Choroid plexus epithelial cell (primary cell): ENCODE measurements around the gene ENTPD7.

Source experiments
- DNase-seq: peaks from one replicate; pipeline ENCODE4 v3.0.0-alpha.2; 2010; ENCODE audit warnings: low read depth
- H3K4me3 ChIP-seq: 2 replicates; pipeline ENCODE4 v1.5.1; 2011; ENCODE audit warnings: low read depth, mild to moderate bottlenecking, control low read depth, low read length, moderate library complexity
- CTCF ChIP-seq: conservative IDR thresholded peaks from 2 replicates; pipeline ENCODE4 v1.5.1; 2011; ENCODE audit warnings: low read depth, mild to moderate bottlenecking, control low read depth, inconsistent platforms, low read length, moderate library complexity

Gene ENTPD7

GRCh38 chr10:99660662-99661376 lies 1.5 kb downstream of the ENTPD7 start:
- peak overlapping the region; percentile 28 for H3K4me3 ChIP-seq
- peak; percentile 37 for DNase-seq

GRCh38 chr10:99661377-99661763 lies 2.1 kb downstream of the ENTPD7 start:
- no peak for TF ChIP-seq CTCF
- peak overlapping the region; percentile 28 for H3K4me3 ChIP-seq
- DNase-seq: peak; percentile 90

More at GRCh38 chr10:99660662-99661376, 1.5 kb downstream of the ENTPD7 start:
- no peak for TF ChIP-seq CTCF

- H3K4me3 ChIP-seq: no peak overlapping the region
- no peak for TF ChIP-seq CTCF
- DNase-seq: no peak
These were observed 6.0 kb downstream of the ENTPD7 start for GRCh38 chr10:99665304-99665703.

GRCh38 chr10:99667108-99667751 lies 7.9 kb downstream of the ENTPD7 start:
- no peak overlapping the region for H3K4me3 ChIP-seq
- DNase-seq: peak; percentile 51
- no peak for TF ChIP-seq CTCF

- H3K4me3 ChIP-seq: no peak overlapping the region
- TF ChIP-seq CTCF: no peak
- DNase-seq: no peak
These were observed 12.1 kb downstream of the ENTPD7 start for GRCh38 chr10:99671386-99671785.

GRCh38 chr10:99672884-99673283 lies 13.6 kb downstream of the ENTPD7 start:
- no peak for TF ChIP-seq CTCF
- DNase-seq: no peak
- no peak overlapping the region for H3K4me3 ChIP-seq

- no peak for TF ChIP-seq CTCF
- no peak overlapping the region for H3K4me3 ChIP-seq
- no peak for DNase-seq
These were observed 14.2 kb downstream of the ENTPD7 start for GRCh38 chr10:99673492-99673891.
